ENCODE data around the gene MACROD1. TPM values are rescaled to one million over a fixed set of nuclear protein-coding genes. Genes with fewer than 3 reads are reported as not detected.

Gene MACROD1
- total and polyA plus RNA-seq, 2 of the 13 experiments (the other 11 are each of a cell fraction or from before 2014, with no cell fraction given), result 23.1 to 34.5 TPM

- peak; percentile 77 for TF ChIP-seq ZNF574 (CRISPR knock-in tag; IDR thresholded peaks at IDR 0.05)
- TF ChIP-seq GABPB1 (CRISPR knock-in tag; IDR thresholded peaks at IDR 0.05), result peak; percentile 98
- 0 out of 2 replicates have a peak, but pooled peaks have one; percentile 97 for TF ChIP-seq ZNF235 (CRISPR knock-in tag; IDR thresholded peaks at IDR 0.05; ENCODE audit: borderline replicate concordance)
- peak; percentile 46; the same call in 1 of the 2 replicates for TF ChIP-seq ZNF264 (CRISPR knock-in tag; IDR thresholded peaks at IDR 0.05)
- TF ChIP-seq PRMT3 (CRISPR knock-in tag; IDR thresholded peaks at IDR 0.05; ENCODE audit: borderline replicate concordance, low read depth), result no peak
- TF ChIP-seq JARID2 (CRISPR knock-in tag; IDR thresholded peaks at IDR 0.05; ENCODE audit: insufficient replicate concordance), result no peak
- no peak; the same call in 1 of the 2 replicates for TF ChIP-seq CENPBD1 (CRISPR knock-in tag; IDR thresholded peaks at IDR 0.05; ENCODE audit: borderline replicate concordance, low read depth)
- no peak for TF ChIP-seq ZNF670 (CRISPR knock-in tag; IDR thresholded peaks at IDR 0.05; ENCODE audit: borderline replicate concordance)
- TF ChIP-seq TP53 (CRISPR knock-in tag; conservative IDR thresholded peaks at IDR 0.05), result peak; percentile 69; the same call in 1 of the 2 replicates
- TF ChIP-seq MTA3 (CRISPR knock-in tag; IDR thresholded peaks at IDR 0.05), result no peak
- no peak for TF ChIP-seq HNRNPH1 (optimal IDR thresholded peaks at IDR 0.05; ENCODE audit: low read depth, low read length)
- no peak for TF ChIP-seq CBX1 (IDR thresholded peaks at IDR 0.05; ENCODE audit: low read depth)
- TF ChIP-seq SOX5 (CRISPR knock-in tag; IDR thresholded peaks at IDR 0.05; ENCODE audit: borderline replicate concordance), result no peak
- no peak for TF ChIP-seq ZNF850 (CRISPR knock-in tag; conservative IDR thresholded peaks at IDR 0.05)
- TF ChIP-seq CHD2 (IDR thresholded peaks at IDR 0.05; ENCODE audit: low read depth, low read length), result 0 out of 2 replicates have a peak, but pooled peaks have one; percentile 31
- TF ChIP-seq MBD4 (IDR thresholded peaks at IDR 0.05; ENCODE audit: borderline replicate concordance, low read length), result no peak
- TF ChIP-seq CREB1 (IDR thresholded peaks at IDR 0.05), result no peak
- TF ChIP-seq CREB1 (CRISPR knock-in tag; IDR thresholded peaks at IDR 0.05), result no peak
- TF ChIP-seq CEBPB (IDR thresholded peaks at IDR 0.05; ENCODE audit: borderline replicate concordance, low read depth, low read length), result no peak
- TF ChIP-seq KLF16 (CRISPR knock-in tag; IDR thresholded peaks at IDR 0.05), result peak in 1 of 2 experiments; percentile 71; a peak in 1 of 4 replicates
- no peak for TF ChIP-seq HMG20A (CRISPR knock-in tag; IDR thresholded peaks at IDR 0.05; ENCODE audit: borderline replicate concordance)
- TF ChIP-seq ZNF614 (CRISPR knock-in tag; IDR thresholded peaks at IDR 0.05; ENCODE audit: borderline replicate concordance), result peak; percentile 81
- TF ChIP-seq KLF9 (CRISPR knock-in tag; IDR thresholded peaks at IDR 0.05; ENCODE audit: low read depth), result no peak
- peak; percentile 4; the same call in 1 of the 2 replicates for TF ChIP-seq ZNF7 (CRISPR knock-in tag; IDR thresholded peaks at IDR 0.05)
- peak; percentile 95 for TF ChIP-seq SNAI1 (CRISPR knock-in tag; IDR thresholded peaks at IDR 0.05; ENCODE audit: borderline replicate concordance)
- TF ChIP-seq ZBTB3 (CRISPR knock-in tag; IDR thresholded peaks at IDR 0.05; ENCODE audit: borderline replicate concordance, low read depth), result peak; percentile 74; the same call in 1 of the 2 replicates
- 0 out of 2 replicates have a peak, but pooled peaks have one; percentile 24 for TF ChIP-seq ZNF678 (CRISPR knock-in tag; IDR thresholded peaks at IDR 0.05)
- no peak for TF ChIP-seq SKI (IDR thresholded peaks at IDR 0.05; ENCODE audit: partially characterized antibody)
- TF ChIP-seq ZKSCAN8 (CRISPR knock-in tag; IDR thresholded peaks at IDR 0.05; ENCODE audit: borderline replicate concordance), result peak; percentile 69
- peak; percentile 80 for TF ChIP-seq POLR2AphosphoS5 (IDR thresholded peaks at IDR 0.05; ENCODE audit: low read depth, low read length)
These were observed 179.6 kb downstream of the MACROD1 start, which contains the start of gene OTUB1 (continued) for GRCh38 chr11:63986156-63986931.

All from HepG2 (cell line).